ENCODE results near the gene MT1A.

DNA sequence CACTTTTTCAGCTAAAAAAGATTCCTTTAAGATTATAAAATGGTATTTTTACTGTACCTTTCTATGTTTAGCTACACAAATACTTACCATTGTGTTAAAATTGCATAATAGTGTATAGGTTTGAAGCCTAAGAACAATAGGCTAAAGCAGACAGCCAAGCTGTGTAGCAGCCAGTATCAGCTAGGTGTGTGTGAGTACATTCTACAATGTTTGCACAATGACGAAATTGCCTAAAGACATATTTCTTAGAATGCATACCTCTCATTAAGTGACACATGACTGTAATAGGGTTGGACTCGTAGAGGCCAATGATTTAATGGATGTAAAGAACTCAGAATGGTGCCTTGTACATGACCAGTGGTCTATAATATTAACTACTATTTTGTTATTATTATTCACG is 11.4 kb downstream of the MT1A start:
- TF ChIP-seq, protein P1, sequence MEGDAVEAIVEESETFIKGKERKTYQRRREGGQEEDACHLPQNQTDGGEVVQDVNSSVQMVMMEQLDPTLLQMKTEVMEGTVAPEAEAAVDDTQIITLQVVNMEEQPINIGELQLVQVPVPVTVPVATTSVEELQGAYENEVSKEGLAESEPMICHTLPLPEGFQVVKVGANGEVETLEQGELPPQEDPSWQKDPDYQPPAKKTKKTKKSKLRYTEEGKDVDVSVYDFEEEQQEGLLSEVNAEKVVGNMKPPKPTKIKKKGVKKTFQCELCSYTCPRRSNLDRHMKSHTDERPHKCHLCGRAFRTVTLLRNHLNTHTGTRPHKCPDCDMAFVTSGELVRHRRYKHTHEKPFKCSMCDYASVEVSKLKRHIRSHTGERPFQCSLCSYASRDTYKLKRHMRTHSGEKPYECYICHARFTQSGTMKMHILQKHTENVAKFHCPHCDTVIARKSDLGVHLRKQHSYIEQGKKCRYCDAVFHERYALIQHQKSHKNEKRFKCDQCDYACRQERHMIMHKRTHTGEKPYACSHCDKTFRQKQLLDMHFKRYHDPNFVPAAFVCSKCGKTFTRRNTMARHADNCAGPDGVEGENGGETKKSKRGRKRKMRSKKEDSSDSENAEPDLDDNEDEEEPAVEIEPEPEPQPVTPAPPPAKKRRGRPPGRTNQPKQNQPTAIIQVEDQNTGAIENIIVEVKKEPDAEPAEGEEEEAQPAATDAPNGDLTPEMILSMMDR (IDR thresholded peaks at IDR 0.05; ENCODE audit: low read depth, low read length, poor library complexity, severe bottlenecking) = no peak
- no peak for TF ChIP-seq EZH2phosphoT487 (IDR thresholded peaks at IDR 0.05; ENCODE audit: borderline replicate concordance, low read length)
